HCT116 (cell line): ENCODE data around the gene NPVF.

ENCODE experiments used
- CEBPB ChIP-seq: IDR thresholded peaks from 2 replicates; pipeline ENCODE4 v1.6.1; 2012; ENCODE audit warnings: low read depth
- CTCF ChIP-seq, 3 experiments: fragments of 200-600 bp in 1 of 3; sonication (generic) in 1 of 3; IDR thresholded peaks in 2 of 3; conservative IDR thresholded peaks in 1 of 3; 2 replicates each; pipeline ENCODE4 v1.5.1; 2012 to 2017; ENCODE audit warnings: low read depth in 2 of 3, low read length in 2 of 3, antibody characterized with exemption in 1 of 3, borderline replicate concordance in 1 of 3, control low read depth in 1 of 3, mild to moderate bottlenecking in 1 of 3, mixed read lengths in 1 of 3, mixed run types in 1 of 3, moderate library complexity in 1 of 3; ENCODE audit not compliant: insufficient read depth in 1 of 3
- EGR1 ChIP-seq: IDR thresholded peaks from 2 replicates; pipeline ENCODE4 v1.6.1; 2012; ENCODE audit warnings: low read depth
- EZH2phosphoT487 ChIP-seq: fragments of 200-600 bp; IDR thresholded peaks from 2 replicates; pipeline ENCODE4 v1.6.1; 2018; ENCODE audit warnings: antibody characterized with exemption, borderline replicate concordance
- FOSL1 ChIP-seq: IDR thresholded peaks from 2 replicates; pipeline ENCODE4 v1.6.1; 2012; ENCODE audit warnings: low read depth
- POLR2A ChIP-seq: IDR thresholded peaks from 2 replicates; pipeline ENCODE4 v1.7.0; 2011; ENCODE audit warnings: borderline replicate concordance; ENCODE audit not compliant: insufficient read depth, insufficient read length; ENCODE audit errors: extremely low read depth
- POLR2AphosphoS5 ChIP-seq: IDR thresholded peaks from 2 replicates; pipeline ENCODE4 v1.6.1; 2011; ENCODE audit warnings: mild to moderate bottlenecking, low read depth, low read length, moderate library complexity
- RAD21 ChIP-seq: IDR thresholded peaks from 2 replicates; pipeline ENCODE4 v1.6.1; 2012; ENCODE audit warnings: low read depth, mild to moderate bottlenecking
- SIN3A ChIP-seq: IDR thresholded peaks from 2 replicates; pipeline ENCODE4 v1.6.1; 2012; ENCODE audit warnings: low read depth
- ZBTB33 ChIP-seq: IDR thresholded peaks from 2 replicates; pipeline ENCODE4 v1.6.1; 2011; ENCODE audit warnings: mild to moderate bottlenecking, low read length, moderate library complexity; ENCODE audit not compliant: insufficient replicate concordance; ENCODE audit errors: extremely low read depth
- ZNF274 ChIP-seq: fragments of 200-500 bp; sonication (Bioruptor generic); IDR thresholded peaks from 2 replicates; pipeline ENCODE4 v1.6.1; 2014; ENCODE audit warnings: mild to moderate bottlenecking, low read depth, low read length, inconsistent platforms

DNA sequence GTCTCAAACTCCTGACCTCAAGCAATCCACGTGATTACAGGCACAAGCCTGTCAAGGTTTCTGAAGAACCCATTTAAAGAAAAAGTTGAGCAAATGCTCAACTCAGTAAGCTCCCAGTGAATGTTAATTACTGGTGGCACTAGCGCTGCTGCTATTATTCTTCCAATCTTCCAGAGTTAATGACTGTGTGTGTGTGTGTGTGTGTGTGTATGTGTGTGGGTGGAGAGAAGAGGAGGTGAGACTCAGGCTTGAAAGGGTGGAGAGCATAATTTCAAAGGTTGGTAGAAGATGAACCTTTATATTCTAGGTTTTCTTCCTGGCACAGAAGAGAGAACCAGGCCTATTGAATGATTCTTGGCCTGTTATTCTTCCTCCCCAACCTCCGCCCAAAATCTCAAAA lies 11.6 kb upstream of the NPVF start:
- TF ChIP-seq EZH2phosphoT487 (no peak), POLR2AphosphoS5 (no peak), POLR2A (no peak), SIN3A (no peak), ZNF274 (no peak), CTCF (IDR thresholded peaks at IDR 0.05 in 2 of 3, conservative IDR thresholded peaks at IDR 0.05 in 1 of 3; ENCODE audit: borderline replicate concordance in 1 of 3, insufficient read depth in 1 of 3, low read depth in 2 of 3, low read length in 2 of 3) (no peak), FOSL1 (no peak), EGR1 (no peak), RAD21 (no peak), CEBPB (no peak), ZBTB33 (no peak)
